Endothelial cell of umbilical vein (primary cell): ENCODE results near the gene IFIT3. TPM values are rescaled to one million over a fixed set of nuclear protein-coding genes. Genes with fewer than 3 reads are reported as not detected.
A peak's percentile ranks its signal among the peaks of the same experiment; 100 is the strongest.

Source experiments
- BruUV-seq: library from RNA; stranded (reverse); fragments of 400-500 nt; replicated peaks from 2 replicates; lab custom pipeline; 2021; lab: Mats Ljungman, UMichigan
- CTCF ChIA-PET: fragments of 300-600, 350-600 bp; sonication (Branson Sonifier 250); formaldehyde crosslinking; loops from one replicate; lab custom pipeline; 2021; ENCODE audit warnings: antibody characterized with exemption, inconsistent platforms; lab: Charles Lee
- POLR2A ChIA-PET: fragments of 300-600, 350-600 bp; sonication (Branson Sonifier 250); formaldehyde crosslinking; loops from one replicate; lab custom pipeline; 2021; ENCODE audit warnings: antibody characterized with exemption, inconsistent platforms; lab: Charles Lee
- DNase-seq: peaks from one replicate; pipeline ENCODE4 v3.0.0-alpha.2; 2011; ENCODE audit warnings: low read depth, low spot score
- FAIRE-seq: peaks from 2 replicates; lab custom pipeline; 2011; peaks lifted over from hg19 to GRCh38; lab: Jason Lieb, UNC
- H2AFZ ChIP-seq: 2 replicates; pipeline ENCODE4 v1.6.0; 2012; ENCODE audit warnings: low read depth, low read length, control low read depth, inconsistent platforms
- H3K27ac ChIP-seq: 2 replicates; pipeline ENCODE4 v1.5.1; 2011; ENCODE audit warnings: low read depth, mild to moderate bottlenecking, control low read depth, low read length, moderate library complexity; ENCODE audit not compliant: insufficient read depth
- H3K27me3 ChIP-seq, 2 experiments: 2 replicates each; pipeline versions ENCODE4 v1.6.0 to v1.6.1; 2011; ENCODE audit warnings: low read length in 2 of 2, mixed read lengths in 1 of 2; ENCODE audit not compliant: control insufficient read depth in 2 of 2, insufficient read depth in 2 of 2
- H3K36me3 ChIP-seq, 2 experiments: 2 replicates in 1 of 2; 3 replicates in 1 of 2; pipeline ENCODE4 v1.5.1; 2011; ENCODE audit warnings: low read length in 2 of 2, mild to moderate bottlenecking in 1 of 2, moderate library complexity in 1 of 2; ENCODE audit not compliant: control insufficient read depth in 2 of 2, insufficient read depth in 2 of 2; ENCODE audit errors: extremely low read depth in 1 of 2
- H3K4me1 ChIP-seq: 3 replicates; pipeline ENCODE4 v1.5.1; 2011; ENCODE audit warnings: mild to moderate bottlenecking, low read length; ENCODE audit not compliant: control insufficient read depth, insufficient read depth; ENCODE audit errors: extremely low read depth
- H3K4me2 ChIP-seq: 2 replicates; pipeline ENCODE4 v1.6.1; 2011; ENCODE audit warnings: low read length, control low read depth, mixed read lengths; ENCODE audit not compliant: insufficient read depth
- H3K4me3 ChIP-seq, 3 experiments: fragments of 200-600 bp in 1 of 3; sonication (generic), shearing (Covaris generic) in 1 of 3; replicated peaks in 1 of 3; 2 replicates each; pipeline ENCODE4 v1.5.1; 2011 to 2016; ENCODE audit warnings: control low read depth in 3 of 3, low read length in 3 of 3, mild to moderate bottlenecking in 2 of 3, inconsistent platforms in 1 of 3, low read depth in 1 of 3, moderate library complexity in 1 of 3; ENCODE audit not compliant: insufficient read depth in 1 of 3
- H3K79me2 ChIP-seq: 2 replicates; pipeline ENCODE4 v1.6.0; 2012; ENCODE audit warnings: low read length, inconsistent platforms; ENCODE audit not compliant: control insufficient read depth, insufficient read depth
- H3K9ac ChIP-seq: replicated peaks from 2 replicates; pipeline ENCODE3; 2011; ENCODE audit warnings: low read length, control low read depth; ENCODE audit not compliant: insufficient read depth; ENCODE audit errors: extremely low read depth
- H3K9me1 ChIP-seq: replicated peaks from 3 replicates; pipeline ENCODE4 v1.6.0; 2011; ENCODE audit warnings: mild to moderate bottlenecking, low read length; ENCODE audit not compliant: control insufficient read depth, insufficient read depth; ENCODE audit errors: extremely low read depth
- H3K9me3 ChIP-seq: replicated peaks from 2 replicates; pipeline ENCODE4 v1.5.1; 2012; ENCODE audit warnings: low read length, inconsistent platforms; ENCODE audit not compliant: control insufficient read depth, insufficient read depth
- H4K20me1 ChIP-seq: replicated peaks from 2 replicates; pipeline ENCODE3; 2011; ENCODE audit warnings: mild to moderate bottlenecking, low read length; ENCODE audit not compliant: control insufficient read depth, insufficient read depth; ENCODE audit errors: extremely low read depth
- EZH2 ChIP-seq: IDR thresholded peaks from 2 replicates; pipeline ENCODE4 v1.6.1; 2012; ENCODE audit warnings: borderline replicate concordance, low read depth, mild to moderate bottlenecking, moderate library complexity, low read length, inconsistent platforms; ENCODE audit not compliant: severe bottlenecking
- POLR2A ChIP-seq: IDR thresholded peaks from 2 replicates; pipeline ENCODE4 v1.6.1; 2012; ENCODE audit warnings: low read depth, mild to moderate bottlenecking, control low read depth, low read length
- POLR2AphosphoS5 ChIP-seq: IDR thresholded peaks from 2 replicates; pipeline ENCODE4 v1.6.1; 2012; ENCODE audit warnings: low read depth, mild to moderate bottlenecking, control low read depth, low read length, moderate library complexity; ENCODE audit not compliant: insufficient read depth
- dilution Hi-C: fragments of 300-500 bp; cut with MboI; formaldehyde crosslinking; loops from one replicate; pipeline ENCODE4 v1.15.0; 2019; ENCODE audit warnings: low sequenced_read_pairs; ENCODE audit not compliant: extremely low pct_ligation_motif_present
- intact Hi-C: fragments of 100-400 bp; cut with micrococcal nuclease; formaldehyde crosslinking; loops from one replicate; pipeline ENCODE4 v1.10.0; 2022
- polyA plus RNA-seq, 4 experiments: library from polyadenylated mRNA; depleted of rRNA in 3 of 4; stranded (reverse) in 3 of 4; unstranded in 1 of 4; fragments of >200 nt; gene quantifications; 2 replicates each; pipeline versions ENCODE4 v1.2.1 to v1.2.3, GENCODE V29; 2011 to 2012; ENCODE audit warnings: missing spikeins in 1 of 4
- total RNA-seq: library from RNA; stranded (reverse); gene quantifications from 2 replicates; pipeline ENCODE4 v1.2.3, GENCODE V29; 2021

IFIT3 gene
- total and polyA plus RNA-seq, 2 donors (not counting 3 experiments of a cell fraction or from before 2014, with no cell fraction given): 1.2 to 3.1 TPM

- POLR2A ChIA-PET: no interaction called here
- CTCF ChIA-PET: interaction anchor here (1.0 to 1.2 kb wide), 2 partner anchors 65 to 88 kb away, joined by 3 read pairs; no protein-coding TSS in a partner anchor
- dilution Hi-C loops (no loop called here), intact Hi-C loops (no loop called here)
- Histone ChIP-seq H3K79me2 (no peaks in the 10 kb centered on the region), H3K36me3 (no peaks in the 10 kb centered on the region), H3K9ac (no peak overlapping the region), H3K4me1 (peaks cover 37% of the 10 kb centered on the region), H3K4me2 (no peak overlapping the region), H3K4me3 (no peak overlapping the region), H3K9me1 (no peaks in the 10 kb centered on the region), H3K27me3 (peaks cover 36 to 57% of the 10 kb centered on the region in 2 experiments), H2AFZ (no peak overlapping the region), H3K27ac (no peak overlapping the region), H4K20me1 (peaks cover 3% of the 10 kb centered on the region), H3K9me3 (no peaks in the 10 kb centered on the region)
- BruUV-seq: no TSS peak
- DNase-seq (no peak), FAIRE-seq (no peak)
- TF ChIP-seq POLR2A: no peak
Observed at GRCh38 chr10:89281606-89282395, 46.0 kb upstream of the IFIT3 start.

- no TSS peak for BruUV-seq
- Histone ChIP-seq H4K20me1 (no peaks in the 10 kb centered on the region), H3K27me3 (peaks cover 41 to 57% of the 10 kb centered on the region in 2 experiments), H3K4me2 (no peak overlapping the region), H3K4me1 (peaks cover 22% of the 10 kb centered on the region), H3K27ac (no peak overlapping the region), H3K79me2 (no peaks in the 10 kb centered on the region), H3K9me1 (no peaks in the 10 kb centered on the region), H2AFZ (no peak overlapping the region), H3K9ac (no peak overlapping the region), H3K9me3 (no peaks in the 10 kb centered on the region), H3K36me3 (no peaks in the 10 kb centered on the region), H3K4me3 (no peak overlapping the region)
- dilution Hi-C loops (no loop called here), intact Hi-C loops (no loop called here)
- FAIRE-seq (no peak), DNase-seq (no peak)
- POLR2A ChIA-PET: no interaction called here
- TF ChIP-seq POLR2AphosphoS5 (no peak), EZH2 (peak; percentile 52)
- CTCF ChIA-PET: interaction anchor here (1.5 to 1.9 kb wide), 4 partner anchors 10 to 86 kb away, joined by 3 to 15 read pairs (median 6); partner anchors contain the start of gene IFIT2
Observed at GRCh38 chr10:89283025-89283935, 44.5 kb upstream of the IFIT3 start.
